NCI-H1048 (cell line): Measurements from ENCODE around the gene C3.
"Not testable (repeated sequence)": the region's sequence is repeated elsewhere in the genome, so short reads cannot be mapped to it uniquely, and the experiment has no call there.

Source experiments
- DNase-seq: peaks from one replicate; lab custom pipeline; 2025; lab: John Stamatoyannopoulos, UW

C3 gene

GRCh38 chr19:6712692-6713670 lies 7.5 kb downstream of the C3 start:
- no peak for DNase-seq

- no peak for DNase-seq
Measured at GRCh38 chr19:6712231-6712630, 8.2 kb downstream of the C3 start.

- no peak for DNase-seq
Measured at GRCh38 chr19:6711605-6712004, 8.8 kb downstream of the C3 start.

- DNase-seq = no peak
Measured at GRCh38 chr19:6711078-6711361, 9.4 kb downstream of the C3 start.

GRCh38 chr19:6710273-6711077 lies 10.0 kb downstream of the C3 start:
- DNase-seq = no peak

- DNase-seq = no peak
Measured at GRCh38 chr19:6709549-6709948, 10.9 kb downstream of the C3 start.

- DNase-seq = not testable (repeated sequence)
Measured at GRCh38 chr19:6708913-6709312, 11.5 kb downstream of the C3 start.

- no peak for DNase-seq
Measured at GRCh38 chr19:6708346-6708745, 12.1 kb downstream of the C3 start.

- DNase-seq = no peak
Measured at GRCh38 chr19:6707658-6708018, 12.8 kb downstream of the C3 start.

- DNase-seq = no peak
Measured at GRCh38 chr19:6707011-6707657, 13.3 kb downstream of the C3 start.

- no peak for DNase-seq
Measured at GRCh38 chr19:6706633-6706958, 13.9 kb downstream of the C3 start.

GRCh38 chr19:6705931-6706632 lies 14.4 kb downstream of the C3 start:
- DNase-seq = no peak

- no peak for DNase-seq
Measured at GRCh38 chr19:6700586-6701316, 19.7 kb downstream of the C3 start.

- no peak for DNase-seq
Measured at GRCh38 chr19:6699935-6700334, 20.5 kb downstream of the C3 start.

- no peak for DNase-seq
Measured at GRCh38 chr19:6697291-6697690, 23.2 kb downstream of the C3 start.

GRCh38 chr19:6696239-6696820 lies 24.1 kb downstream of the C3 start:
- DNase-seq = no peak

GRCh38 chr19:6694147-6694815 lies 26.2 kb downstream of the C3 start:
- DNase-seq = no peak

GRCh38 chr19:6693681-6694080 lies 26.8 kb downstream of the C3 start:
- DNase-seq = no peak

GRCh38 chr19:6693056-6693471 lies 27.4 kb downstream of the C3 start:
- no peak for DNase-seq

GRCh38 chr19:6692027-6692426 lies 28.4 kb downstream of the C3 start:
- DNase-seq = no peak

GRCh38 chr19:6691342-6691741 lies 29.1 kb downstream of the C3 start:
- DNase-seq = no peak
